Measurements from ENCODE around the gene TPSAB1.
"Not testable (repeated sequence)": the region's sequence is repeated elsewhere in the genome, so short reads cannot be mapped to it uniquely, and the experiment has no call there.

The TPSAB1 gene

GRCh38 chr16:1243363-1243762 is 2.9 kb downstream of the TPSAB1 start:
- FAIRE-seq; DNase-seq (ENCODE audit: extremely low spot score, insufficient read length, low read depth): not testable (repeated sequence)

- not testable (repeated sequence) for DNase-seq (ENCODE audit: extremely low spot score, insufficient read length, low read depth); FAIRE-seq
Measured at GRCh38 chr16:1243907-1244850, 3.7 kb downstream of the TPSAB1 start.

GRCh38 chr16:1244881-1245280 is 4.4 kb downstream of the TPSAB1 start:
- FAIRE-seq (no peak), DNase-seq (ENCODE audit: extremely low spot score, insufficient read length, low read depth) (no peak)

- DNase-seq (ENCODE audit: extremely low spot score, insufficient read length, low read depth) (no peak), FAIRE-seq (no peak)
Measured at GRCh38 chr16:1245452-1246020, 5.0 kb downstream of the TPSAB1 start.

GRCh38 chr16:1247903-1248537 is 7.5 kb downstream of the TPSAB1 start:
- not testable (repeated sequence) for FAIRE-seq

GRCh38 chr16:1249031-1249755 is 8.7 kb downstream of the TPSAB1 start:
- DNase-seq (ENCODE audit: extremely low spot score, insufficient read length, low read depth): not testable (repeated sequence)
- FAIRE-seq: peak; percentile 71

More at GRCh38 chr16:1247903-1248537, 7.5 kb downstream of the TPSAB1 start:
- not testable (repeated sequence) for DNase-seq (ENCODE audit: extremely low spot score, insufficient read length, low read depth)

- not testable (repeated sequence) for FAIRE-seq; DNase-seq (ENCODE audit: extremely low spot score, insufficient read length, low read depth)
Measured at GRCh38 chr16:1253701-1254364, 13.3 kb downstream of the TPSAB1 start.

- FAIRE-seq; DNase-seq (ENCODE audit: extremely low spot score, insufficient read length, low read depth): not testable (repeated sequence)
Measured at GRCh38 chr16:1254821-1255220, 14.3 kb downstream of the TPSAB1 start.

- not testable (repeated sequence) for DNase-seq (ENCODE audit: extremely low spot score, insufficient read length, low read depth); FAIRE-seq
Measured at GRCh38 chr16:1255276-1256122, 15.0 kb downstream of the TPSAB1 start, which contains the start of gene TPSD1. TPSD1 (plus strand) TSS chr16:1256069; CDS start chr16:1256281, 212 bp downstream.

- not testable (repeated sequence) for FAIRE-seq; DNase-seq (ENCODE audit: extremely low spot score, insufficient read length, low read depth)
Measured at GRCh38 chr16:1256296-1256873, 15.9 kb downstream of the TPSAB1 start.

GRCh38 chr16:1256874-1257322 is 16.4 kb downstream of the TPSAB1 start:
- DNase-seq (ENCODE audit: extremely low spot score, insufficient read length, low read depth) (no peak), FAIRE-seq (no peak)

- DNase-seq (ENCODE audit: extremely low spot score, insufficient read length, low read depth) (no peak), FAIRE-seq (no peak)
Measured at GRCh38 chr16:1257561-1258224, 17.2 kb downstream of the TPSAB1 start.

- no peak for DNase-seq (ENCODE audit: extremely low spot score, insufficient read length, low read depth)
- FAIRE-seq: no peak
Measured at GRCh38 chr16:1258225-1258600, 17.7 kb downstream of the TPSAB1 start.

GRCh38 chr16:1258906-1259759 is 18.6 kb downstream of the TPSAB1 start:
- DNase-seq (ENCODE audit: extremely low spot score, insufficient read length, low read depth): no peak
- no peak for FAIRE-seq

GRCh38 chr16:1259760-1260068 is 19.2 kb downstream of the TPSAB1 start:
- no peak for FAIRE-seq
- no peak for DNase-seq (ENCODE audit: extremely low spot score, insufficient read length, low read depth)

GRCh38 chr16:1260101-1260680 is 19.7 kb downstream of the TPSAB1 start:
- DNase-seq (ENCODE audit: extremely low spot score, insufficient read length, low read depth) (no peak), FAIRE-seq (no peak)

Data from GM18507 (cell line).